ENCODE measurements around the gene OR52E4. TPM values are rescaled to one million over a fixed set of nuclear protein-coding genes. Genes with fewer than 3 reads are reported as not detected.

OR52E4 gene
- total RNA-seq = not detected
- long read RNA-seq = 0 reads

- intact Hi-C loops (cut with micrococcal nuclease) = no loop called here
Measured at GRCh38 chr11:5880329-5880728, at the start of gene OR52E4. OR52E4 (plus strand) TSS chr11:5880629; CDS start chr11:5884293, 3,664 bp downstream.

GRCh38 chr11:5831196-5831829 lies 49.1 kb upstream of the OR52E4 start:
- no peak for ATAC-seq
- DNase-seq = no peak
- intact Hi-C loops (cut with micrococcal nuclease) = no loop called here

More at GRCh38 chr11:5880329-5880728, at the start of gene OR52E4:
- DNase-seq (no peak), ATAC-seq (no peak)

- no peak for DNase-seq
- intact Hi-C loops (cut with micrococcal nuclease) = no loop called here
- ATAC-seq = no peak
Measured at GRCh38 chr11:5833446-5833845, 47.0 kb upstream of the OR52E4 start.

GRCh38 chr11:5837695-5838094 lies 42.7 kb upstream of the OR52E4 start:
- ATAC-seq (no peak), DNase-seq (no peak)
- intact Hi-C loops (cut with micrococcal nuclease) = no loop called here

GRCh38 chr11:5841797-5842196 lies 38.6 kb upstream of the OR52E4 start, which contains the start of gene OR52E6:
OR52E6 (minus strand) TSS chr11:5841897; CDS start chr11:5841897, 0 bp downstream.
- DNase-seq (no peak), ATAC-seq (no peak)
- intact Hi-C loops (cut with micrococcal nuclease) = no loop called here

- no peak for DNase-seq
- intact Hi-C loops (cut with micrococcal nuclease) = no loop called here
Measured at GRCh38 chr11:5846701-5847100, 33.7 kb upstream of the OR52E4 start.

GRCh38 chr11:5847711-5848110 lies 32.7 kb upstream of the OR52E4 start:
- no peak for DNase-seq
- intact Hi-C loops (cut with micrococcal nuclease) = no loop called here

More at GRCh38 chr11:5846701-5847100, 33.7 kb upstream of the OR52E4 start:
- ATAC-seq = no peak

GRCh38 chr11:5851002-5851401 lies 29.4 kb upstream of the OR52E4 start:
- ATAC-seq (no peak), DNase-seq (no peak)
- intact Hi-C loops (cut with micrococcal nuclease) = no loop called here

More at GRCh38 chr11:5847711-5848110, 32.7 kb upstream of the OR52E4 start:
- no peak for ATAC-seq

- no peak for DNase-seq
- intact Hi-C loops (cut with micrococcal nuclease) = no loop called here
- ATAC-seq = no peak
Measured at GRCh38 chr11:5857590-5857989, 22.8 kb upstream of the OR52E4 start, which contains the start of gene OR52E8. OR52E8 (minus strand) TSS chr11:5857690; CDS start chr11:5857690, 0 bp downstream.

- DNase-seq (no peak), ATAC-seq (no peak)
- intact Hi-C loops (cut with micrococcal nuclease) = no loop called here
Measured at GRCh38 chr11:5865826-5866225, 14.6 kb upstream of the OR52E4 start.

- DNase-seq = no peak
- intact Hi-C loops (cut with micrococcal nuclease) = no loop called here
- no peak for ATAC-seq
Measured at GRCh38 chr11:5878564-5878963, 1.9 kb upstream of the OR52E4 start.

- ATAC-seq (no peak), DNase-seq (no peak)
- intact Hi-C loops (cut with micrococcal nuclease) = no loop called here
Measured at GRCh38 chr11:5881756-5882155, 1.3 kb downstream of the OR52E4 start.

GRCh38 chr11:5887172-5887571 lies 6.7 kb downstream of the OR52E4 start:
- ATAC-seq = no peak
- no peak for DNase-seq
- intact Hi-C loops (cut with micrococcal nuclease) = no loop called here

- no peak for DNase-seq
- intact Hi-C loops (cut with micrococcal nuclease) = no loop called here
- no peak for ATAC-seq
Measured at GRCh38 chr11:5887661-5888060, 7.2 kb downstream of the OR52E4 start.

- ATAC-seq (no peak), DNase-seq (no peak)
- intact Hi-C loops (cut with micrococcal nuclease) = no loop called here
Measured at GRCh38 chr11:5891216-5891800, 10.9 kb downstream of the OR52E4 start.

GRCh38 chr11:5892908-5893307 lies 12.5 kb downstream of the OR52E4 start, which contains the start of gene OR52E5:
OR52E5 (plus strand) TSS chr11:5893208; CDS start chr11:5900777, 7,569 bp downstream.
- ATAC-seq (no peak), DNase-seq (no peak)
- intact Hi-C loops (cut with micrococcal nuclease) = no loop called here

GRCh38 chr11:5899534-5899933 lies 19.1 kb downstream of the OR52E4 start:
- no peak for ATAC-seq
- intact Hi-C loops (cut with micrococcal nuclease) = no loop called here

GRCh38 chr11:5910540-5910939 lies 30.1 kb downstream of the OR52E4 start:
- intact Hi-C loops (cut with micrococcal nuclease) = no loop called here
- ATAC-seq (no peak), DNase-seq (no peak)

More at GRCh38 chr11:5899534-5899933, 19.1 kb downstream of the OR52E4 start:
- no peak for DNase-seq

- ATAC-seq (no peak), DNase-seq (no peak)
- intact Hi-C loops (cut with micrococcal nuclease) = no loop called here
Measured at GRCh38 chr11:5922749-5923426, 42.5 kb downstream of the OR52E4 start.

GRCh38 chr11:5923427-5923776 lies 43.0 kb downstream of the OR52E4 start:
- no peak for DNase-seq
- intact Hi-C loops (cut with micrococcal nuclease) = no loop called here
- no peak for ATAC-seq

All from left ventricle myocardium superior (tissue), 1 donor.